Measurements from ENCODE around the gene GBE1. TPM values are rescaled to one million over a fixed set of nuclear protein-coding genes. Genes with fewer than 3 reads are reported as not detected.

Gene GBE1
- total RNA-seq, 2 donors from 2014 or later, result 13.8 to 18.7 TPM

GRCh38 chr3:81674690-81675089 is 86.8 kb downstream of the GBE1 start:
- ATAC-seq (replicated peaks in 1 of 2) (no peak), DNase-seq (no peak)
- Mint-ChIP-seq H3K4me3 (no peak overlapping the region), H3K27me3 (ENCODE audit: low read depth) (no peaks in the 10 kb centered on the region), H3K36me3 (ENCODE audit: insufficient read depth in 2 of 2) (no peaks in the 10 kb centered on the region), H3K27ac (no peak overlapping the region), H3K4me1 (ENCODE audit: low read depth) (no peaks in the 10 kb centered on the region), H3K9me3 (no peaks in the 10 kb centered on the region)

GRCh38 chr3:81668283-81668682 is 93.2 kb downstream of the GBE1 start:
- Mint-ChIP-seq H3K27ac (no peak overlapping the region), H3K27me3 (ENCODE audit: low read depth) (no peaks in the 10 kb centered on the region), H3K36me3 (ENCODE audit: insufficient read depth in 2 of 2) (no peaks in the 10 kb centered on the region), H3K4me3 (no peak overlapping the region), H3K4me1 (ENCODE audit: low read depth) (no peaks in the 10 kb centered on the region), H3K9me3 (no peaks in the 10 kb centered on the region)
- ATAC-seq (replicated peaks in 1 of 2), result no peak
- DNase-seq, result no peak

- no peaks in the 10 kb centered on the region for H3K27me3 Mint-ChIP-seq (ENCODE audit: low read depth)
- no peak overlapping the region for H3K4me3 Mint-ChIP-seq
- H3K36me3 Mint-ChIP-seq (ENCODE audit: insufficient read depth in 2 of 2), result no peaks in the 10 kb centered on the region
- H3K27ac Mint-ChIP-seq, result no peak overlapping the region
- no peaks in the 10 kb centered on the region for H3K9me3 Mint-ChIP-seq
- no peak for DNase-seq
- H3K4me1 Mint-ChIP-seq (ENCODE audit: low read depth), result no peaks in the 10 kb centered on the region
- ATAC-seq (replicated peaks in 1 of 2), result no peak
These were observed 94.8 kb downstream of the GBE1 start for GRCh38 chr3:81666502-81667121.

DNA sequence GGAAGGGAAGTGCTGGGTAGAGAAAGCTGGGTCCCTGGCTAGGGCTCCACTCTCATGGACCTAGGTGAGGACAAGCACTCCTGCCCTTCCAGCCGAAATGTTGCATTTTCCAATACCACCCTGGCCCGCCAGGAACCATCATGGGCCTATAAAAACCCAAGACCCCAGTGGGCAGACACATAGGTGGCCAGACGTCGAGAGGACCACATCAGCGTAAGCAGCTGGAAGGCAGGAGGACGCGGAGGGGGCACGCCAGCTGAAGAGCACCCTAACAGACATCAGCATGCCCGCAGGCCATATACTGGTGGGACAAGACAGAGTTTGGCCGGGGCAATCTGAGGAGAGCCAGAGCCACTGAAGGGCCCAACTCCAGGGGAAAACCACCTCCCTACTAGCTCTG is 98.3 kb downstream of the GBE1 start:
- no peak for ATAC-seq (replicated peaks in 1 of 2)
- no peaks in the 10 kb centered on the region for H3K36me3 Mint-ChIP-seq (ENCODE audit: insufficient read depth in 2 of 2)
- H3K27ac Mint-ChIP-seq, result no peak overlapping the region
- no peaks in the 10 kb centered on the region for H3K9me3 Mint-ChIP-seq
- H3K4me3 Mint-ChIP-seq, result no peak overlapping the region
- no peaks in the 10 kb centered on the region for H3K27me3 Mint-ChIP-seq (ENCODE audit: low read depth)
- no peak for DNase-seq
- H3K4me1 Mint-ChIP-seq (ENCODE audit: low read depth), result no peaks in the 10 kb centered on the region

GRCh38 chr3:81660036-81660435 is 101.4 kb downstream of the GBE1 start:
- no peaks in the 10 kb centered on the region for H3K36me3 Mint-ChIP-seq (ENCODE audit: insufficient read depth in 2 of 2)
- H3K4me3 Mint-ChIP-seq, result no peak overlapping the region
- ATAC-seq (replicated peaks in 1 of 2), result no peak
- H3K27me3 Mint-ChIP-seq (ENCODE audit: low read depth), result no peaks in the 10 kb centered on the region
- no peak for DNase-seq
- no peaks in the 10 kb centered on the region for H3K9me3 Mint-ChIP-seq
- no peaks in the 10 kb centered on the region for H3K4me1 Mint-ChIP-seq (ENCODE audit: low read depth)
- no peak overlapping the region for H3K27ac Mint-ChIP-seq

GRCh38 chr3:81658322-81658997 is 103.0 kb downstream of the GBE1 start:
- H3K4me1 Mint-ChIP-seq (ENCODE audit: low read depth), result no peaks in the 10 kb centered on the region
- H3K36me3 Mint-ChIP-seq (ENCODE audit: insufficient read depth in 2 of 2), result no peaks in the 10 kb centered on the region
- H3K27me3 Mint-ChIP-seq (ENCODE audit: low read depth), result no peaks in the 10 kb centered on the region
- ATAC-seq (replicated peaks in 1 of 2) (no peak), DNase-seq (no peak)
- H3K9me3 Mint-ChIP-seq, result no peaks in the 10 kb centered on the region
- H3K27ac Mint-ChIP-seq, result no peak overlapping the region
- H3K4me3 Mint-ChIP-seq, result no peak overlapping the region

DNA sequence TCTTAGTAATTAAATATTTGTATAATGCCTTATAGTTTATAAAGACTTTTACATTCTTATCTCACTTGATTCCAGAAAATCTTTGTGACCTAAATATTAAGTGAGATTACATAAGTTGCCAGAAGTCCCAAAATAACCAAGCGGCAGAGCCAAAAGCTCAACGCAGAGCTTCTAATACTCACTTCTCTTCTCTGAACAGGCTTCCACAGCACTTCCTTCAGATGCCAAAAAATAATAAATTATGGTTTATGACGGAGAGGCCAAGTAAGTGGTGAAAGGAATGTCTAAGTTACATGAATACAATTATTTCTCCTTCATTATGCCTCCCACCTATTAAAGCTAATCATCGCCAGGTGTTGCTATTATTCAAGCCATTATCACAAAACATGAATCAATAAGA is 110.3 kb downstream of the GBE1 start:
- Mint-ChIP-seq H3K36me3 (ENCODE audit: insufficient read depth in 2 of 2) (no peaks in the 10 kb centered on the region), H3K9me3 (no peaks in the 10 kb centered on the region), H3K27ac (no peak overlapping the region), H3K27me3 (ENCODE audit: low read depth) (no peaks in the 10 kb centered on the region), H3K4me3 (no peak overlapping the region), H3K4me1 (ENCODE audit: low read depth) (no peaks in the 10 kb centered on the region)
- ATAC-seq (replicated peaks in 1 of 2), result no peak
- DNase-seq, result no peak

DNA sequence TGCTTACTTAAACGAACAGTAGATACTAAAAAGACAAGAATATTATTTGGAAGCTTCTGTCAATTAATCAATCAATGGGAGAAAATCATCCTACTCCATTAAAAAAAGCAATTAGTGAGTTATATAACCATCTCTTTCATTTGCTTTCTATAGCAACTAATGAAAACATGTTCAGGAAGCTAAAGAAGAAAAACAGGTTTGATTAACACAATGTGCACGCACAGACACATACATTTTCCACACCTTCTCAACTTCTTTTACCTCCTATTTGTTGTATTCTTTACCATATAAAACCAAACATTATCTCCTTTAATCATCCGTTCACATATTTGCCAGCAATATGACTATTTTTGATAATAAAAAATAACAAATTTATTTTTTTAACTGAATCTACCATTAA is 111.3 kb downstream of the GBE1 start:
- Mint-ChIP-seq H3K9me3 (no peaks in the 10 kb centered on the region), H3K27me3 (ENCODE audit: low read depth) (no peaks in the 10 kb centered on the region), H3K4me3 (no peak overlapping the region), H3K4me1 (ENCODE audit: low read depth) (no peaks in the 10 kb centered on the region), H3K36me3 (ENCODE audit: insufficient read depth in 2 of 2) (no peaks in the 10 kb centered on the region), H3K27ac (no peak overlapping the region)
- ATAC-seq (replicated peaks in 1 of 2) (no peak), DNase-seq (no peak)

DNA sequence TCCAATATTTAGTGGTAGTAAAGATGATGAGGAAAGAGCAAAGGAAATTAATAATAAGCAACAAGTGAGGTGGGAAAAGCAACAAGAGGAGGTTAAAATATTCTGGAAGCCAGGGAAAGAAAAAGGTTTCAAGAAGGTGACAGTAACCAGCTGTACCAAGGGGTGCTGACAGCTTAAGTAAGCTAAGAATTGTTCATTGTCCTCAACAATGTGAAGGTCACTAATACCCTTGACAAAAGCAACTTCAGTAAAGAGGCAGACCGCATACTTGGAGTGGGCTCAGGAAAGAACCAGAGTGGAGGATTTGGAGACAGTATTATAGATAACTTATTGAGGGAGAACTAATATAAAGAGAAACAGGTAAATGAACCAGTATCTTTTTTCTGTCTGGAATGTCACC is 116.2 kb downstream of the GBE1 start:
- Mint-ChIP-seq H3K9me3 (no peaks in the 10 kb centered on the region), H3K4me3 (no peak overlapping the region), H3K36me3 (ENCODE audit: insufficient read depth in 2 of 2) (no peaks in the 10 kb centered on the region), H3K4me1 (ENCODE audit: low read depth) (no peaks in the 10 kb centered on the region), H3K27me3 (ENCODE audit: low read depth) (no peaks in the 10 kb centered on the region), H3K27ac (no peak overlapping the region)
- ATAC-seq (replicated peaks in 1 of 2) (no peak), DNase-seq (no peak)

GRCh38 chr3:81643721-81644120 is 117.7 kb downstream of the GBE1 start:
- Mint-ChIP-seq H3K9me3 (no peaks in the 10 kb centered on the region), H3K4me3 (no peak overlapping the region), H3K27me3 (ENCODE audit: low read depth) (no peaks in the 10 kb centered on the region), H3K36me3 (ENCODE audit: insufficient read depth in 2 of 2) (peaks cover 0 to 3% of the 10 kb centered on the region in 2 donors), H3K4me1 (ENCODE audit: low read depth) (no peaks in the 10 kb centered on the region), H3K27ac (no peak overlapping the region)
- DNase-seq, result no peak
- ATAC-seq (replicated peaks in 1 of 2), result no peak

GRCh38 chr3:81638480-81638879 is 123.0 kb downstream of the GBE1 start:
- DNase-seq (no peak), ATAC-seq (replicated peaks in 1 of 2) (no peak)
- Mint-ChIP-seq H3K9me3 (no peaks in the 10 kb centered on the region), H3K4me3 (no peak overlapping the region), H3K4me1 (ENCODE audit: low read depth) (no peaks in the 10 kb centered on the region), H3K36me3 (ENCODE audit: insufficient read depth in 2 of 2) (peaks cover 0 to 3% of the 10 kb centered on the region in 2 donors), H3K27ac (no peak overlapping the region), H3K27me3 (ENCODE audit: low read depth) (no peaks in the 10 kb centered on the region)

GRCh38 chr3:81632659-81633058 is 128.8 kb downstream of the GBE1 start:
- ATAC-seq (replicated peaks in 1 of 2) (no peak), DNase-seq (no peak)
- Mint-ChIP-seq H3K27me3 (ENCODE audit: low read depth) (no peaks in the 10 kb centered on the region), H3K4me3 (no peak overlapping the region), H3K36me3 (ENCODE audit: insufficient read depth in 2 of 2) (peaks cover 6 to 11% of the 10 kb centered on the region in 2 donors), H3K4me1 (ENCODE audit: low read depth) (no peaks in the 10 kb centered on the region), H3K9me3 (peaks cover 0 to 4% of the 10 kb centered on the region in 2 donors), H3K27ac (no peak overlapping the region)

- Mint-ChIP-seq H3K36me3 (ENCODE audit: insufficient read depth in 2 of 2) (peaks cover under 1% of the 10 kb centered on the region in 2 donors), H3K27ac (no peak overlapping the region), H3K4me3 (no peak overlapping the region), H3K4me1 (ENCODE audit: low read depth) (no peaks in the 10 kb centered on the region), H3K27me3 (ENCODE audit: low read depth) (no peaks in the 10 kb centered on the region), H3K9me3 (peaks cover 0 to 1% of the 10 kb centered on the region in 2 donors)
- DNase-seq, result no peak
- no peak for ATAC-seq (replicated peaks in 1 of 2)
These were observed 136.7 kb downstream of the GBE1 start for GRCh38 chr3:81624756-81625155.

DNA sequence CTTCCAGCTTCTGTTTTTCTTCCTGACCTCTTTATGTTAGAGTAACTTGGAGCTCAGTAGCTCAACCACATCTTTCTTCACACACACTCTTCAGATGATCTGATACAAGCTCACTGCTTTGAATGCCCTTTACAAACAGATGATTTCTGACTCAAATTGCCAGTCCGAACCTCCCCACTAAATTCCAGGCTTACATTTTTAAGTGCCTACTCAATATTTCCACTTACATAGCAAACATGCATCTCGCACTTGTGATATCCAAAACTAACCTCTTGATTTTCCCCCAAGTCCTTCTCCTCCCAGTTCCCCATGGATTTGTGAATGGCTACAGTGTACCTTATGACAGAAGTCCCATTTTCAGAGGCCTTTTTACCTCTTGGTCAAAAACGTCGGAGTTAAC is 139.1 kb downstream of the GBE1 start:
- H3K9me3 Mint-ChIP-seq, result peaks cover 0 to 1% of the 10 kb centered on the region in 2 donors
- no peak for DNase-seq
- no peaks in the 10 kb centered on the region for H3K4me1 Mint-ChIP-seq (ENCODE audit: low read depth)
- ATAC-seq (replicated peaks in 1 of 2), result no peak
- no peaks in the 10 kb centered on the region for H3K27me3 Mint-ChIP-seq (ENCODE audit: low read depth)
- peaks cover 0 to 2% of the 10 kb centered on the region in 2 donors for H3K36me3 Mint-ChIP-seq (ENCODE audit: insufficient read depth in 2 of 2)
- H3K4me3 Mint-ChIP-seq, result no peak overlapping the region
- no peak overlapping the region for H3K27ac Mint-ChIP-seq
